Mucosa of descending colon (tissue), 3 donors: ENCODE data around the gene PDE6D. TPM values are rescaled to one million over a fixed set of nuclear protein-coding genes. Genes with fewer than 3 reads are reported as not detected.
A peak's percentile ranks its signal among the peaks of the same experiment; 100 is the strongest.

Experiments
- ATAC-seq: fragments of 200-7000 bp; cut with Tn5 transposase; one replicate; pipeline ENCODE4 v1.9.1; 2020; ENCODE audit warnings: mild to moderate bottlenecking, moderate library complexity
- DNase-seq, 3 donors: peaks; one replicate each; pipeline ENCODE4 v3.0.0-alpha.2; 2020
- H3K36me3 ChIP-seq: fragments of 200-600 bp; one replicate; pipeline ENCODE4 v1.8.0; 2021; ENCODE audit warnings: low read depth, mild to moderate bottlenecking
- H3K4me1 ChIP-seq: fragments of 200-600 bp; one replicate; pipeline ENCODE4 v1.8.0; 2021; ENCODE audit warnings: low read depth, mild to moderate bottlenecking
- H3K4me3 ChIP-seq: fragments of 200-600 bp; one replicate; pipeline ENCODE4 v1.8.0; 2021; ENCODE audit warnings: mild to moderate bottlenecking
- H3K9me3 ChIP-seq: fragments of 200-600 bp; one replicate; pipeline ENCODE4 v1.8.0; 2021; ENCODE audit warnings: mild to moderate bottlenecking
- intact Hi-C, 2 donors: fragments of 100-400 bp; cut with DNase I in 1 of 2; cut with micrococcal nuclease in 1 of 2; formaldehyde crosslinking; loops; one replicate each; pipeline versions ENCODE4 v1.11.0 to v1.11.1; 2022; cut with DNase I, micrococcal nuclease
- total RNA-seq, 3 donors: library from RNA; stranded (reverse); fragmentation: NEBNext Ultra II Directional in 2 of 3; extraction: Animal tissue kit (Norgen Biotek cat#: 25700) in 2 of 3; gene quantifications; one replicate each; pipeline versions ENCODE4 v1.2.1 to v1.2.4, GENCODE V29; 2021 to 2023
- TF ChIP-seq, protein P1 (sequence below): fragments of 200-600 bp; IDR thresholded peaks from one replicate; pipeline ENCODE4 v1.8.0; 2022; ENCODE audit warnings: antibody characterized with exemption, mild to moderate bottlenecking
- donor health status: DM: no; HTN: no; CAD: no; lungs with moderate emphysema.
- donor health status: DM: no; HTN: no; CAD: no.
- donor health status: DM: no; HTN: yes; CAD: no.

Gene PDE6D
- total RNA-seq, 3 donors from 2014 or later, result 17.6 to 21.8 (median 18.6) TPM

- H3K4me1 ChIP-seq, result no peaks in the 10 kb centered on the region
- TF ChIP-seq, protein P1, sequence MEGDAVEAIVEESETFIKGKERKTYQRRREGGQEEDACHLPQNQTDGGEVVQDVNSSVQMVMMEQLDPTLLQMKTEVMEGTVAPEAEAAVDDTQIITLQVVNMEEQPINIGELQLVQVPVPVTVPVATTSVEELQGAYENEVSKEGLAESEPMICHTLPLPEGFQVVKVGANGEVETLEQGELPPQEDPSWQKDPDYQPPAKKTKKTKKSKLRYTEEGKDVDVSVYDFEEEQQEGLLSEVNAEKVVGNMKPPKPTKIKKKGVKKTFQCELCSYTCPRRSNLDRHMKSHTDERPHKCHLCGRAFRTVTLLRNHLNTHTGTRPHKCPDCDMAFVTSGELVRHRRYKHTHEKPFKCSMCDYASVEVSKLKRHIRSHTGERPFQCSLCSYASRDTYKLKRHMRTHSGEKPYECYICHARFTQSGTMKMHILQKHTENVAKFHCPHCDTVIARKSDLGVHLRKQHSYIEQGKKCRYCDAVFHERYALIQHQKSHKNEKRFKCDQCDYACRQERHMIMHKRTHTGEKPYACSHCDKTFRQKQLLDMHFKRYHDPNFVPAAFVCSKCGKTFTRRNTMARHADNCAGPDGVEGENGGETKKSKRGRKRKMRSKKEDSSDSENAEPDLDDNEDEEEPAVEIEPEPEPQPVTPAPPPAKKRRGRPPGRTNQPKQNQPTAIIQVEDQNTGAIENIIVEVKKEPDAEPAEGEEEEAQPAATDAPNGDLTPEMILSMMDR, result no peak
- no peaks in the 10 kb centered on the region for H3K36me3 ChIP-seq
- H3K4me3 ChIP-seq, result no peak overlapping the region
- ATAC-seq, result no peak
- DNase-seq, result no peak
- intact Hi-C loops, result no loop called here
- no peaks in the 10 kb centered on the region for H3K9me3 ChIP-seq
Observed at GRCh38 chr2:231699006-231699405, 82.1 kb downstream of the PDE6D start.

GRCh38 chr2:231696004-231696367 lies 85.1 kb downstream of the PDE6D start:
- intact Hi-C loops, result no loop called here
- no peak for DNase-seq
- no peak for ATAC-seq

GRCh38 chr2:231693956-231694355 lies 87.1 kb downstream of the PDE6D start:
- H3K4me1 ChIP-seq, result peaks cover 2% of the 10 kb centered on the region
- TF ChIP-seq, protein P1, result no peak
- intact Hi-C loops, result no loop called here
- no peaks in the 10 kb centered on the region for H3K36me3 ChIP-seq
- ATAC-seq (no peak), DNase-seq (peak in 1 of 3 donors; percentile 30)
- H3K4me3 ChIP-seq, result no peak overlapping the region
- no peaks in the 10 kb centered on the region for H3K9me3 ChIP-seq

More at GRCh38 chr2:231696004-231696367, 85.1 kb downstream of the PDE6D start:
- H3K36me3 ChIP-seq, result no peaks in the 10 kb centered on the region
- no peak overlapping the region for H3K4me3 ChIP-seq
- TF ChIP-seq, protein P1, result no peak
- H3K9me3 ChIP-seq, result no peaks in the 10 kb centered on the region
- H3K4me1 ChIP-seq, result peaks cover 2% of the 10 kb centered on the region

DNA sequence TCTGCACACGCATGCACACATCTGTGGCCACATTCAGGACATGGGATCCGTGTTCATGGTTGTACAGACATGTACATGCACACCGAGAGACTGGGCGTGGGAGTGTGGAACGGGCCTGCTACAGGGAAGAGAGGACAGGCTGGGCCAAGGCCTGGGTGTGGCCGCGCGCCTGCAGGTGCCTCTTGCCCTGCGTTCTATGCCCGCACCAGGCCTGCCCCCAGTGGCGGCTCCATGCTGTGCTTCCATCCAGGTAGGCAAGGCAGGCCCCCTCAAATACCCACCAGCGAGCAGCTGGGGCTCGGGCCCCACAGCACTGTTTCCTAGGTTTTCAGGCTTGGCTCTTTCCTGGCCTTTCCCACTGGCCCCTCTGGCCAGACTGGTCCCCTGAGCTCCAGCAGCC lies 88.2 kb downstream of the PDE6D start:
- intact Hi-C loops, result no loop called here
- Histone ChIP-seq H3K4me3 (no peak overlapping the region), H3K36me3 (no peaks in the 10 kb centered on the region), H3K9me3 (no peaks in the 10 kb centered on the region), H3K4me1 (peaks cover 2% of the 10 kb centered on the region)
- TF ChIP-seq, protein P1, result peak; percentile 39
- ATAC-seq (peak; percentile 99), DNase-seq (peak; percentile 82 to 84 (median 84))

GRCh38 chr2:231691251-231691772 lies 89.8 kb downstream of the PDE6D start:
- Histone ChIP-seq H3K4me3 (no peak overlapping the region), H3K4me1 (peaks cover 2% of the 10 kb centered on the region), H3K36me3 (no peaks in the 10 kb centered on the region), H3K9me3 (no peaks in the 10 kb centered on the region)
- ATAC-seq (no peak), DNase-seq (no peak)
- TF ChIP-seq, protein P1, result no peak
- intact Hi-C loops, result no loop called here
